SW480 (cell line): Measurements from ENCODE around the gene DMD.
"Not testable (repeated sequence)": the region's sequence is repeated elsewhere in the genome, so short reads cannot be mapped to it uniquely, and the experiment has no call there.

Source experiments
- DNase-seq: peaks from one replicate; pipeline ENCODE4 v3.0.0-alpha.2; 2016; ENCODE audit warnings: low spot score

DMD gene

GRCh38 chrX:32851556-32851955 lies 359.8 kb downstream of the DMD start:
- DNase-seq = no peak

GRCh38 chrX:32847921-32848320 lies 363.4 kb downstream of the DMD start:
- no peak for DNase-seq

- DNase-seq = no peak
These were observed 369.3 kb downstream of the DMD start for GRCh38 chrX:32842053-32842452.

DNA sequence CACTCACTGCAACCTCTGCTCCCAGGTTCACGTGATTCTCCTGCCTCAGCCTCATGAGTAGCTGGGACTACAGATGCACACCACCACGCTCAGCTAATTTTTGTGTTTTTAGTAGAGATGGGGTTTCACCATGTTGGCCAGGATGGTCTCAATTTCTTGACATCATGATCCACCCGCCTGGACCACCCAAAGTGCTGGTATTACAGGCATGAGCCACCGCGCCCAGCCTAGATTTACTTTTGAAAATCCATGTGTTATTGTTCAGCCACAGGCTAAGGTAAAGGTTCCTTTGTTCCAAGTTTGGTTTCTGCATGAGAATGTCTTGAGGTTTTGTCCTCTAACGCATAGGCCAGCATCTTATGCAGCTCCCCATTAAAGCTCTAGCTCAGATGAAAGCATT lies 371.6 kb downstream of the DMD start:
- DNase-seq = no peak

- DNase-seq = no peak
These were observed 386.3 kb downstream of the DMD start for GRCh38 chrX:32825009-32825408.

DNA sequence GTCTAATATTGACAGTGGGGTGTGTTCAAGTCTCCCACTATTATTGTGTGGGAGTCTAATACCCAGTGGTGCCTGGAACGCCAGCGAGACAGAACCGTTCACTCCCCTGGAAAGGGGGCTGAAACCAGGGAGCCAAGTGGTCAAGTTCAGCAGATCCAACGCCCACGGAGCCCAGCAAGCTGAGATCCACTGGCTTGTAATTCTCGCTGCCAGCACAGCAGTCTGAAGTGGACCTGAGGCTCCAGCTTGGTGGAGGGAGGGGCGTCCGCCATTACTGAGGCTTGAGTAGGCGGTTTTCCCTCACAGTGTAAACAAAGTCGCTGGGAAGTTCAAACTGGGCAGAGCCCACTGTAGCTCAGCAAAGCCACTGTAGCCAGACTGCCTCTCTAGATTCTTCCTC lies 407.3 kb downstream of the DMD start:
- no peak for DNase-seq

DNA sequence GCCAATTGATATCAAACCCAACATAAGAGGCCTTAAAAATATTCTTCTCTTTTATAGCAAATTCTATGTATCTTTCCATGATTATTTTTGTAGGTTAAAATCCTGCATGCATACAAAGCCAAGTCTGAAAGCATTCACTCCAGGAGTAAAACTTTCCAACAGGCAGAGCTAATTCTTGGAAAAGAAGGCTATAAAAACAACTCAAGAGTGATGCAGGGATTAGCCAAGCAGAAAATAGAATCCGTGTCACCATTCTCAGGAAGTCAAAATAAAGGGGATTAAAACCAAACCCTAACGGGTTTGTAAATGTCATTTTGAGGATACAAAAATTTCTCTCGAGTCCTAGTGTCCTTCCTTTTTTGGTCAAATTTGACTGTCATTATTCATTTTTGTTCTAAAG lies 412.4 kb downstream of the DMD start:
- no peak for DNase-seq

DNA sequence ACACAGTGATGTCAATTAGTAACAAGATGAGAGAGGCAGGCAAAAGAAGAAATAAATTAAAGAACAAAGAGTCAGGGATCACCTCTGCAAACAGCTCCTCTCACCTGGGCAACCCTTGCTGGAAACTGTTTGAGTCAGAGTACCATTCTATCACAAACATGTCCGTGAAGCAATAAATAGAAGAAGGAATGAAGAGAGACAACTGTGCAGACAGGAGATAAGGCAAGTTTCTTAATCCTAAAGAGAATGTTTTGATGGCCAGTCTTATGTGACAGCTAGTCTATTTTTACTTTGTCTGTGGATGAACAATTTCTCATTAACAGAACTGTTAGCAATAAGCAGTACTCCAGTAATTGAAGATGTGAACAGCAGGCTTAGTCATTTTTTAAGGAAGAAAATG lies 422.4 kb downstream of the DMD start:
- DNase-seq = no peak

- DNase-seq = no peak
These were observed 431.2 kb downstream of the DMD start for GRCh38 chrX:32780109-32780508.

- DNase-seq = no peak
These were observed 432.4 kb downstream of the DMD start for GRCh38 chrX:32778965-32779364.

- no peak for DNase-seq
These were observed 436.4 kb downstream of the DMD start for GRCh38 chrX:32774966-32775365.

DNA sequence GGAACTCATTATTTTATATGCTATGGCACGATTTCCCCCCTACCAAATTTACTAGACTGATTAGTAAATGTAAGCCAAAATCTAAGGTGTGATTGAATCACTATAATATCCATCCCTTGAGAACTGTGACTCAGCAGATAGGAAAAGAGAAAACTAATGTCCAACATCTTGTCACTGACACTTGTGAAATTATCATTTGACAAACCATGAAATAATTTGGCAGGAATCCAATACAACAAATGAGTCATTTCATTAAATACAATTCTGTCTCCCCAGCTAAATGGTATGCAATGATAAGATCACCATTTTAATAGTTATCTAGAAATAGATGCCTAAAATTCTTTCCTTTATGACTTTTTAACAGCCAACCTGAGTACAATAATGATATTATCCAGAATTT lies 462.3 kb downstream of the DMD start:
- no peak for DNase-seq

- no peak for DNase-seq
These were observed 466.0 kb downstream of the DMD start for GRCh38 chrX:32745323-32745722.

GRCh38 chrX:32744921-32745320 lies 466.4 kb downstream of the DMD start:
- DNase-seq = no peak

DNA sequence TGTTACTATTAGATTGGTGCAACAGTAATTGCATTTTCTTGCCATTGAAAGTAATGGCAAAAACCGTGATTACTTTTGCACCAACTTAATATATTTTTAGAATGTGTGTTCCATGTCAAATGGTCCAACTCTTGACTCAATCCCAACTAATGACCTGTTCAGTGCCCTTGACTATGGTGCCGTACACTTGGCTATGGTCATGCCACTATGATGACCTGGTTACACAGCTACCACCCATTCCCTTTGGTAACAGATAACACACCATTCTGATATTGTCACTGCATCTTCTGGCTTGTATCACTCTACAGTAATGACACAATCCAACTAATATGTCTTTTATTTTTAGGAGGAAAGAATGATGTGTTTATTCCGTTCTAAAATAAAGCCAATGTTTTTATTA lies 469.4 kb downstream of the DMD start:
- DNase-seq = no peak

DNA sequence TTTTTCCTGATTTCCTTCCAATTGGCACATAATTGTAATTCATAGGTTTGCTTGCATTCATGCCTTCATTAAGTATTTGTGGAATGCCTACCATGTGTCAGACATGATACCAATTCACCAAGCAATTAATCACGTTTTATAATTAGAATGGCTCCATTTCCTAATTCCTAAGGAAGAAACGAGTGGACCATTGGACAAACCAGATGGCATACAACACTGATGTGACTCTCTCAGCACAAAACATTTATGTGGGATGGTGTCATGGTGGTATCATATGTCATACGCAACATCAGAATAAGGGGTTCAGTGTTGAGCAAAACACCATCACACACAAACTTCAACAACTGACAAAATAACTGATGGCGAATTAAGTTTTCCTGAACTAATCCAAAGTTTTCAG lies 502.8 kb downstream of the DMD start:
- DNase-seq = no peak

DNA sequence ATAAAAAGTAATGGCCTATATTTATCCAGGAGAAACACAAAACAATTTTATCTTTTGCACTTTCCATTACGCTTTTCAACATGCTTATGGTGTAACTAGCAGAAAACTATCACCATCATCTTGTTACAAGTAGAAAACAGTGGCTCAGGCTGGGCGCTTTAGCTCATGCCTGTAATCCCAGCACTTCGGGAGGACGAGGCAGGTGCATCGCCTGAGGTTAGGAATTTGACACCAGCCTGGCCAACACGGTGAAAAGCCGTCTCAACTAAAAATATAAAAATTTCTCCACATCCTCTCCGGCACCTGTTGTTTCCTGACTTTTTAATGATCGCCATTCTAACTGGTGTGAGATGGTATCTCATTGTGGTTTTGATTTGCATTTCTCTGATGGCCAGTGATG lies 506.0 kb downstream of the DMD start:
- DNase-seq = not testable (repeated sequence)

DNA sequence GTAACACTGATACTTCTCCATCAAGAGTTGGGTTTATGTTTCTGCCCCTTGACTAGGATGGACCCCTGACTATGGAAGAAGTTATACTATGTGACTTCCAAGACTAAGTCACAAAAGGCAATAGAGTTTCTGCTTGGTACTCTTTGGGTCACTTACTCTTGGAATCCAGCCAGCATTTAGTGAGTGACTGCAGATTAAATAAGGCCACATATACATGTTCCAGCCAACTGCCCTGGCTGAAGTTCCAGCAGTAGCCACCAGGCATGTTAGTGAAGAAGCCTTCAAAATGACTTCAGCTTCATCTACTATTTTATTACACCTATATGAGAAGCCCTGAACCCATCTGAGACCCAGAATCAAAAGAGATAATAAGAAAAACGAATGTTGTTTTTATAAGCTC lies 524.0 kb downstream of the DMD start:
- no peak for DNase-seq

- DNase-seq = no peak
These were observed 532.9 kb downstream of the DMD start for GRCh38 chrX:32678487-32678886.

DNA sequence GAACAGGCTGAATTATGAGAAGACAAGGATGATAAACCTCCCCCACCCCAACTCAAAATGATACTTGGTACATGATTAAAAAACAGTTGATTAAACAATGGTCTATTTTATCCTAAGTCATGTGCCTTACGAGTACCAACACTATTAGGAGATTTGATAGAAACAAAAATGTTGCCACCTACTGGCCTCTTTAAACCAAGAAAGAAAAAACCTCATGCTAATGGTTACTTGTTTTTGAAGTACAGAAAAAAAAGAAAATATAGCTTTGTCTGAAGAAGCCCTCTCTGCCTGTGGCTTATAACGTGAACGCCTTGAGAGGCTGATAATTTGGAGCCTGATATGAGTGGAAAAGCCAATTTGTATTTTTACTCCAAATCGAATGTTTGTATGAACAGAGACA lies 538.2 kb downstream of the DMD start:
- DNase-seq = peak; percentile 7

DNA sequence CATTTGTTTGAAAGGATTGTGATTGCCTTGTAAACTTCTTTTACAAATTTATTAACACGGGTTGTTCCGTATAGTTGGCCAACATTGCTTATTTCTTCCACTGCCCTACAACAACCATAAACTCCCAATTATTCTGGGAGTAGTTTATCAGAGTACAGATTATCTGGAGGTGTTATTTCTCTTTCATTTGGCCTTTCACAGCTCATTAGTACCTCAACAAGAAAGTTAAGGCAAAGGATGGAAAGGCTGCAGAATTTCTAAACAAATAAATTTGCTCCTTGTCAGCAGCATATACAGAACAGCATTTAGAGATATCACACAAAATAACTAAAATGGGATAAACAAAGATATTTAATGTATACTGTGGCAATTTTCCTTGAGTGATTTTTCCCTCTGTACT lies 548.8 kb downstream of the DMD start:
- no peak for DNase-seq

DNA sequence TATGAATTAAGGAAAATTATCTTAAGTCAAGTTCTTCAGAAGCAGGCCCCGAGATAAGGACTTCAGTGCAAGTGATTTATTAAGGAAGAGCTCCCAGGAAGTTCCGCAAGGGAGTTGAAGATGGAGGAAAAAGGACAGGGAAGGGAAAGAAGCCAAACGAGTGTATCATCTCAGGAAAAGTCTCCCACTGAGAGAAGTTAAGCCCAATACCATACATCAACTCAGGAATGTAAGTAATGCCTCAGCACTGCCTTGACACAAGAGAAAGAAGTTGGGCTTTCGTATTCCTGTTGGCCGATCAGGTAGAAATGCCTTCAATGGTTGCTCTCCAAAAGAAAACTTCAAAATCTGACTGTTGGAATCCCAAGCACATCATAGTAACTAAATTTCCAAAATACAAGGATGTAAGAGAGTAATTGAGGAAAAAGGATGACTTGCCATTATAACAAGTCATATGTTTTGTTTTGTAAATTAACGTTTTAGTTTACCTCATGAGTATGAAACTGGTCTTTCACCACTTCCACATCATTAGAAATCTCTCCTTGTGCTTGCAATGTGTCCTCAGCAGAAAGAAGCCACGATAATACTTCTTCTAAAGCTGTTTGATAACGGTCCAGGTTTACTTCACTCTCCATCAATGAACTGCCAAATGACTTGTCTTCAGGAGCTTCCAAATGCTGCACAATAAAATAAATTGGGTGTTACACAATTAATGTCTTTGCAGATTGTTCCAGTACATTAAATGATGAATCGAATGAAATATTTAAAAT lies 566.7 kb downstream of the DMD start:
- no peak for DNase-seq

DNA sequence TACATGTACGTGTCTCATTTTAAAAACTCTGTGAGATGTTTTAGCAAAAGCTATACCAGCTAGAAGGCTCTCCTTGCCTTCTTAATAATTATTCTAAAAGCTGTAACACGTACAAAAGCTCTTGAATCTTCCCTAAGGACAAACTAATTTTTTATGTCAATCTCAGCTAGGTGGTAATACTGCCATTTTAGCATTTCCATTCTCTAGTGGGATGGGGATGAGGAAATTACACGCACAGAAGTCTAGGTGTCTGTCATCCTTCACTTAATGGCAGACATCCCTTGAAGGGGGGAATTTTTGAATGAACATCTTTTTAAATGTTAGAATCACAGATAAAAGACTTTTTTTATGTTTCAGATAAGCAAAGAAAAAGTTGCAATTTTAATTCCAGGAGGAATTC lies 569.1 kb downstream of the DMD start:
- no peak for DNase-seq

DNA sequence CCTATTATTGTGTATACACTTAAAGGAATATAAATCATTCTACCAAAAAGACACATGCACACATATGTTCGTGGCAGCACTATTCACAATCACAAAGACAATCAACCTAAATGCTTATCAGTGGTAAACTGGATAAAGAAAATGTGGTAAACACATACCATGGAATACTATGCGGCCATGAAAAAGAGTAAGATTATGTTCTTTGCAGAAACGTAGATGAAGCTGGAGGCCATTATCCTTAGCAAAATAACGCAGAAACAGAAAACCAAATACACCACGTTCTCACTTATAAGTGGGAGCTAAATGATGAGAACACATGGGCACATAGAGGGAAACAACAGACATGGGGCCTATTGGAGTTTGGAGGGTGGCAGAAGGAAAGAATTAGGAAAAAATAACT lies 593.2 kb downstream of the DMD start:
- no peak for DNase-seq

- no peak for DNase-seq
These were observed 596.6 kb downstream of the DMD start for GRCh38 chrX:32614707-32615106.
